ENCODE measurements around the gene CTNNB1. TPM values are rescaled to one million over a fixed set of nuclear protein-coding genes. Genes with fewer than 3 reads are reported as not detected.

Gene CTNNB1
- total RNA-seq, 1 donor from 2014 or later = 1,006 TPM

DNA sequence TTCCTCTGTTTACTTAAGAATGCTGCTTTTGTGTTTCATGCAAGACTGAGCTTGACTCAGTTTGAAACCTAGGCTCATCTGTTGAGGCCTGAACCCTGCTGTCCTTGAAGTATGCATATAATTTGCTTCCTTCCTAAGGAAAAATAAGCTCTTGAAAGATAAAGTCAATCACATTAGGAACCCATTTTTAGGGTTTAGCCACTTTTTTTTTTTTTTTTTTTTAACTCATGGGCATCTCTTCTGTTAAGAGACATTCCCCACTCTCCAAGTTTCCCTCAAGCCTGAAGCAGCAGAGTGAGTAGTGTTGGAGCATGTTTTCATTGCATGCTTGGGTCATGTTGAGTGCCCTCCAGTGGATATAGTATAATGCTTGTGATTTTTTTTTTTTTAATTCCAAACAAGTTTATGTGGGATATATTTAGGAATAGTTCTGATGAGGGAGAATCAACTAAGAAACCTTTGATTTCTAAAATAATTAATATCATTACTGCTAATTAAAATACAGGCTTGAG is 3.6 kb downstream of the CTNNB1 start:
- H3K36me3 ChIP-seq (ENCODE audit: control insufficient read depth, insufficient read depth, low read length) = no peaks in the 10 kb centered on the region
- no peak overlapping the region for H3K4me3 ChIP-seq (ENCODE audit: low read depth, low read length)
- TF ChIP-seq, protein P1, sequence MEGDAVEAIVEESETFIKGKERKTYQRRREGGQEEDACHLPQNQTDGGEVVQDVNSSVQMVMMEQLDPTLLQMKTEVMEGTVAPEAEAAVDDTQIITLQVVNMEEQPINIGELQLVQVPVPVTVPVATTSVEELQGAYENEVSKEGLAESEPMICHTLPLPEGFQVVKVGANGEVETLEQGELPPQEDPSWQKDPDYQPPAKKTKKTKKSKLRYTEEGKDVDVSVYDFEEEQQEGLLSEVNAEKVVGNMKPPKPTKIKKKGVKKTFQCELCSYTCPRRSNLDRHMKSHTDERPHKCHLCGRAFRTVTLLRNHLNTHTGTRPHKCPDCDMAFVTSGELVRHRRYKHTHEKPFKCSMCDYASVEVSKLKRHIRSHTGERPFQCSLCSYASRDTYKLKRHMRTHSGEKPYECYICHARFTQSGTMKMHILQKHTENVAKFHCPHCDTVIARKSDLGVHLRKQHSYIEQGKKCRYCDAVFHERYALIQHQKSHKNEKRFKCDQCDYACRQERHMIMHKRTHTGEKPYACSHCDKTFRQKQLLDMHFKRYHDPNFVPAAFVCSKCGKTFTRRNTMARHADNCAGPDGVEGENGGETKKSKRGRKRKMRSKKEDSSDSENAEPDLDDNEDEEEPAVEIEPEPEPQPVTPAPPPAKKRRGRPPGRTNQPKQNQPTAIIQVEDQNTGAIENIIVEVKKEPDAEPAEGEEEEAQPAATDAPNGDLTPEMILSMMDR (IDR thresholded peaks at IDR 0.05; ENCODE audit: insufficient read depth, low read length, severe bottlenecking) = peak; percentile 37
- peak; percentile 77 for DNase-seq (ENCODE audit: low read depth)
- no peaks in the 10 kb centered on the region for H3K27me3 ChIP-seq (ENCODE audit: control insufficient read depth, insufficient read depth, low read length)
- no peak for FAIRE-seq

DNA sequence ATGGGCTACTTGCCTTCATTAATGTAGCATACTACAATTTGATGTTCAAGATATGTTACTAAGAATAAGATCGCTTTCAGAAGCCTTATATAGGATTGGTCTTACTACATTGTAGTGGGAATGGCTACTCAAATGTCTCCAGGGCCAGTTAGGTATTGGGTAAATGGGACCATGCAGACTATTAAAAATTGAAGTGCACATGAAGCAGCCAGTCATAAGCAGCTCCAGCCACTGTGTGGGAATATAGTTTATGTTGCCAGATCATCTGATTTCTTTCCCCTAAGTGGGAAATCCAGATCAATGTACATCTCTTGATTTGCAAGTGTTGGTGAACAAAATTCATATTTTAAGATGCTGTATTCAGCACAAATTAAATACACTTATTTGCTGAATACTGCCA is 5.1 kb downstream of the CTNNB1 start:
- TF ChIP-seq, protein P1 (IDR thresholded peaks at IDR 0.05; ENCODE audit: insufficient read depth, low read length, severe bottlenecking) = no peak
- Histone ChIP-seq H3K27me3 (ENCODE audit: control insufficient read depth, insufficient read depth, low read length) (no peaks in the 10 kb centered on the region), H3K4me3 (ENCODE audit: low read depth, low read length) (no peak overlapping the region), H3K36me3 (ENCODE audit: control insufficient read depth, insufficient read depth, low read length) (peaks cover 1% of the 10 kb centered on the region)
- DNase-seq (ENCODE audit: low read depth) (no peak), FAIRE-seq (no peak)

DNA sequence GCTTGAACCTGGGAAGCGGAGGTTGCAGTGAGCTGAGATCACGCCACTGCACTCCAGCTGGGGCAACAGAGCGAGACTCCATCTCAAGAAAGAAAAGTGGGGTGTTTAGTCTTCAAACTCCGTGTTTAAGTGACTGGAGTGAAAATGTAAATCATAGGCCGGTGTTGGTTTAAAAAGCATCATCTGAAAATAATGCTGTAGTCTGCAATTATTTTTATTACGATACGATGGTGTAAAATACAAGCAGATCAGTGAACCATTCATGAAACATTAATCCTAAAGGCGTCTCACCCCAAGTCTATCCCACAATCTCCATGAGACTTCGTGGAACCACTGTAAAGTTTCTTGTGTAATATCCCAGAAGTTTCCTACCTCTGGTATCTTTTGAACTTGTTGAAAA is 6.3 kb downstream of the CTNNB1 start:
- FAIRE-seq (no peak), DNase-seq (ENCODE audit: low read depth) (no peak)
- H3K27me3 ChIP-seq (ENCODE audit: control insufficient read depth, insufficient read depth, low read length) = no peaks in the 10 kb centered on the region
- no peak overlapping the region for H3K4me3 ChIP-seq (ENCODE audit: low read depth, low read length)
- H3K36me3 ChIP-seq (ENCODE audit: control insufficient read depth, insufficient read depth, low read length) = peaks cover 1% of the 10 kb centered on the region
- TF ChIP-seq, protein P1 (IDR thresholded peaks at IDR 0.05; ENCODE audit: insufficient read depth, low read length, severe bottlenecking) = no peak

DNA sequence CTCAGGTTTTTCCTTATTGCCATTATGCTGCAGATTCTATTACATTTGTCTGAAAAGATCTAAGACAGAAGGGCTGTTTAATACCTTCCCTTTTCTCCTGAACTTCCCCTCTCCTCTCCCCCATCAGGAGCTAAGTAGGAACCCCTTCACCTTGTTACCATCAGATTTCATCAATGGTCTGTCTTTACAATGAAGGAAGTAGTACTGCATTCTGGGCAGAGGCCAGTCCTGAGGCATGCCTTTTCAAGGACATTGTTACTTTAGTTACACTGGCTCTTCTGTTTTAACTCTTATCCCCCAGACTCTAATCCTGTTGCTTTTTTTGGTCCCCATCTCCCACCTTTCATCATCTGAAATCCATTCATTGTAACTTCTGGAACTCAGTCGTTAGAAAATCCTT is 8.1 kb downstream of the CTNNB1 start:
- Histone ChIP-seq H3K4me3 (ENCODE audit: low read depth, low read length) (no peak overlapping the region), H3K27me3 (ENCODE audit: control insufficient read depth, insufficient read depth, low read length) (no peaks in the 10 kb centered on the region), H3K36me3 (ENCODE audit: control insufficient read depth, insufficient read depth, low read length) (peaks cover 1% of the 10 kb centered on the region)
- no peak for DNase-seq (ENCODE audit: low read depth)
- FAIRE-seq = no peak
- TF ChIP-seq, protein P1 (IDR thresholded peaks at IDR 0.05; ENCODE audit: insufficient read depth, low read length, severe bottlenecking) = no peak

DNA sequence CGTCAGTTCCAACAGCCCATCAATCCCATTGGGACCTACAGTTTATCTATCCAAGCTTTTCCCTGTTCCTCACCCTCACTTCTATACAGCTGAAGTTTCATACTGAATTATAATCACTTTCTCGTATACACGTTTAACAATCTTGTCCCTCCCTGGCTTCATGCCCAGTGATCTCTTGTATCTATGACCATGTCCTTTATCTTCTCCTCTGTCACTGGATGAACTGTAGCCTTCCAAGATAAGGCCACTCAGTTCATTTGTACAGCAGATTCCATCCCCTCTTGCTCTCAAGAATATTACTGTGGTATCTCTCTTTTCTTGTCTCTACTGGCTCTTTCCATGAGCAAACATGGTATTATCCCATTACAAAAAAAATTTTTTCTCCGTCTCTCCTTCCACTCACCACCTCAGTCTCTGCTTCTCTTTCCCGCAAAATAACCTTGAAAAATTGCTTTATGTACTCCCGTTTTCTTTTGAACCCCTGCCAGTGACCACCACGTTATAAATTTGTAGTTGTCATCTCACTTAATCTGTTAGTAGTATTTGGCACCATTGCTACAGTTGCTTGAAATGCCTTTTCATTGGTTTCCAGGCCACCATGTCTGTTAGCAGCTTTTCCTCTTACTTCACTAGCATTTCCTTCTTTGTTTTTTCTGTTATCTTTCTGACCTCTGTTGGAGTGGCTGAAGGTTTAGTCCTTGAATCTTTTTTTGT is 9.4 kb downstream of the CTNNB1 start:
- Histone ChIP-seq H3K4me3 (ENCODE audit: low read depth, low read length) (no peak overlapping the region), H3K27me3 (ENCODE audit: control insufficient read depth, insufficient read depth, low read length) (no peaks in the 10 kb centered on the region), H3K36me3 (ENCODE audit: control insufficient read depth, insufficient read depth, low read length) (peaks cover 1% of the 10 kb centered on the region)
- TF ChIP-seq, protein P1 (IDR thresholded peaks at IDR 0.05; ENCODE audit: insufficient read depth, low read length, severe bottlenecking) = no peak
- DNase-seq (ENCODE audit: low read depth) (no peak), FAIRE-seq (no peak)

DNA sequence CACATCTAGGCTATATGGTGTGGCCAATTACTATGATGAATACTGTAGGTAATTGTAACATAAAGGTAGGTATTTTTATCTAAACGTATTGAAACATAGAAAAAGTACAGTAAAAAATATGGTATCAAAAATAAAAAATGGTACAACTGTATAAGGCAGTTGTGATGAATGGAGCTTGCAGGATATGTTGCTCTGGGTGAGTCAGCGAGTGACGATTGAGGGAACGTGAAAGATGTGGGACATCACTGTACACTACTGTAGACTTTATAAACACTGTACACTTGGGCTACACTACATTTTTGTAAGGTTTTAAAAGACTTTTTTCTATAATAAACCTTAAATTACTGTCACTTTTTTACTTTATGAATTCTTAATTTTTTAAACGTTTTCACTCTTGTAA is 10.3 kb downstream of the CTNNB1 start:
- Histone ChIP-seq H3K36me3 (ENCODE audit: control insufficient read depth, insufficient read depth, low read length) (peaks cover 1% of the 10 kb centered on the region), H3K27me3 (ENCODE audit: control insufficient read depth, insufficient read depth, low read length) (no peaks in the 10 kb centered on the region), H3K4me3 (ENCODE audit: low read depth, low read length) (no peak overlapping the region)
- TF ChIP-seq, protein P1 (IDR thresholded peaks at IDR 0.05; ENCODE audit: insufficient read depth, low read length, severe bottlenecking) = no peak
- DNase-seq (ENCODE audit: low read depth) (no peak), FAIRE-seq (no peak)

Measured in bronchial epithelial cell (primary cell).